ENCODE data around the gene DOCK7.

Gene DOCK7

DNA sequence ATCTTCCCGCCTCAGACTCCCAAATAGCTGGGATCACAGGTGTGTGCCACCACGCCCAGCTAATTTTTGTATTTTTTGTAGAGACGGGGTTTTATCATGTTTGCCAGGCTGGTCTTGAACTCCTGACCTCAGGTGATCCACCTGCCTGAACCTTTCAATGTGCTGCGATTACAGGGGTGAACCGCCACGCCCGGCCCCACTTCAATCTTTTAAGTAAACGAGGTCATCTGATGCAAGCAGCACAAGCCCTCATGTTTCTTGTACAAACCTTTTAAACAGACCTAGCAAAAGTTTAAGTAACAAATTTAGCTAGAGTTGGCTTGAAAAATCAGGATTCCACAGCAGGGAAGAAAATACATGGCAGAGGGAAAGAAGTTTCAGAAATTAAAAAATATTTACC is 272.5 kb downstream of the DOCK7 start:
- intact Hi-C loops (cut with DNase I; ENCODE audit: low total_unique reads) = no loop called here
- Histone ChIP-seq H3K9me3 (no peaks in the 10 kb centered on the region), H3K27me3 (peaks cover 0 to 5% of the 10 kb centered on the region in 2 donors), H3K36me3 (no peaks in the 10 kb centered on the region), H3K27ac (no peak overlapping the region), H3K4me3 (no peak overlapping the region), H3K4me1 (no peaks in the 10 kb centered on the region)
- TF ChIP-seq, protein P1, sequence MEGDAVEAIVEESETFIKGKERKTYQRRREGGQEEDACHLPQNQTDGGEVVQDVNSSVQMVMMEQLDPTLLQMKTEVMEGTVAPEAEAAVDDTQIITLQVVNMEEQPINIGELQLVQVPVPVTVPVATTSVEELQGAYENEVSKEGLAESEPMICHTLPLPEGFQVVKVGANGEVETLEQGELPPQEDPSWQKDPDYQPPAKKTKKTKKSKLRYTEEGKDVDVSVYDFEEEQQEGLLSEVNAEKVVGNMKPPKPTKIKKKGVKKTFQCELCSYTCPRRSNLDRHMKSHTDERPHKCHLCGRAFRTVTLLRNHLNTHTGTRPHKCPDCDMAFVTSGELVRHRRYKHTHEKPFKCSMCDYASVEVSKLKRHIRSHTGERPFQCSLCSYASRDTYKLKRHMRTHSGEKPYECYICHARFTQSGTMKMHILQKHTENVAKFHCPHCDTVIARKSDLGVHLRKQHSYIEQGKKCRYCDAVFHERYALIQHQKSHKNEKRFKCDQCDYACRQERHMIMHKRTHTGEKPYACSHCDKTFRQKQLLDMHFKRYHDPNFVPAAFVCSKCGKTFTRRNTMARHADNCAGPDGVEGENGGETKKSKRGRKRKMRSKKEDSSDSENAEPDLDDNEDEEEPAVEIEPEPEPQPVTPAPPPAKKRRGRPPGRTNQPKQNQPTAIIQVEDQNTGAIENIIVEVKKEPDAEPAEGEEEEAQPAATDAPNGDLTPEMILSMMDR (IDR thresholded peaks at IDR 0.05) = no peak
- no peak for DNase-seq

GRCh38 chr1:62407398-62408009 is 280.7 kb downstream of the DOCK7 start:
- no peak overlapping the region for H3K4me3 ChIP-seq
- no peaks in the 10 kb centered on the region for H3K4me1 ChIP-seq
- DNase-seq = no peak
- intact Hi-C loops (cut with DNase I; ENCODE audit: low total_unique reads) = loop anchor here (5.0 kb wide), 1 partner anchor 230 kb away; no protein-coding TSS in a partner anchor
- TF ChIP-seq, protein P1 (IDR thresholded peaks at IDR 0.05) = peak; percentile 60 to 61
- H3K36me3 ChIP-seq = no peaks in the 10 kb centered on the region
- no peaks in the 10 kb centered on the region for H3K9me3 ChIP-seq
- no peak overlapping the region for H3K27ac ChIP-seq
- H3K27me3 ChIP-seq = peaks cover 0 to 3% of the 10 kb centered on the region in 2 donors

- Histone ChIP-seq H3K9me3 (no peaks in the 10 kb centered on the region), H3K27me3 (no peaks in the 10 kb centered on the region), H3K27ac (no peak overlapping the region), H3K36me3 (no peaks in the 10 kb centered on the region), H3K4me3 (no peak overlapping the region), H3K4me1 (no peaks in the 10 kb centered on the region)
- intact Hi-C loops (cut with DNase I; ENCODE audit: low total_unique reads) = loop anchor here (5.0 kb wide), 1 partner anchor 229 kb away; no protein-coding TSS in a partner anchor
- TF ChIP-seq, protein P1 (IDR thresholded peaks at IDR 0.05) = no peak
- DNase-seq = no peak
These were observed 281.6 kb downstream of the DOCK7 start for GRCh38 chr1:62406576-62406975.

DNA sequence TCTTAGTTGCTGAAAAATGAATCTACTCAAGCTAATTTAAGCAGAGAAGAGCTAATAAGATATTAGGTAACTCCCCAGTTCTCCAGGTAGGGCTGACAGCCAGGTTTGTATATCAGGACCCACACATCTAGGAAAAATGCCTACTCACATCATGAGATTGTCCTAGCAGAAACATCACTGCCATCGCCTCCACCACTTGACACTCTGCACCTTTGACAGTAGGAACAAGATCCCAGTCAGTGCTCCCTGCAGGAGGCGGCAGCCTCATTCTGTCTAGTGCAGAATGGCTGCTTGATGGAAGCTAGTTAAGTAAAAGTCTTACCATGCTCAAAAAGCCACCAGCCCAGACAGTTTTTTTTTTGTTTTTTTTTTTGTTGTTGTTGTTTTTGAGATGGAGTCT is 282.9 kb downstream of the DOCK7 start:
- DNase-seq = no peak
- no peak overlapping the region for H3K27ac ChIP-seq
- intact Hi-C loops (cut with DNase I; ENCODE audit: low total_unique reads) = loop anchor here (5.0 kb wide), 1 partner anchor 228 kb away; no protein-coding TSS in a partner anchor
- H3K4me1 ChIP-seq = no peaks in the 10 kb centered on the region
- TF ChIP-seq, protein P1 (IDR thresholded peaks at IDR 0.05) = no peak
- H3K9me3 ChIP-seq = no peaks in the 10 kb centered on the region
- H3K4me3 ChIP-seq = no peak overlapping the region
- no peaks in the 10 kb centered on the region for H3K36me3 ChIP-seq
- no peaks in the 10 kb centered on the region for H3K27me3 ChIP-seq
